HCT116 (cell line): ENCODE measurements around the gene ALDH1A1. TPM values are rescaled to one million over a fixed set of nuclear protein-coding genes. Genes with fewer than 3 reads are reported as not detected.

Source experiments
- ATAC-seq: fragments of 200-7000 bp; cut with Tn5 transposase; 2 replicates; pipeline ENCODE4 v1.9.1; 2020; ENCODE audit warnings: mild to moderate bottlenecking, moderate library complexity
- BruUV-seq: library from RNA; stranded (reverse); fragments of 400-500 nt; replicated peaks from 2 replicates; lab custom pipeline; 2021; lab: Mats Ljungman, UMichigan
- CTCF ChIA-PET: fragments of 300-600 bp; sonication (Branson Sonifier 250); formaldehyde crosslinking; loops from one replicate; lab custom pipeline; 2021; ENCODE audit warnings: antibody characterized with exemption; lab: Charles Lee
- POLR2A ChIA-PET: fragments of 300-600, 350-600 bp; sonication (Branson Sonifier 250); formaldehyde crosslinking; loops from one replicate; lab custom pipeline; 2021; ENCODE audit warnings: antibody characterized with exemption; lab: Charles Lee
- RAD21 ChIA-PET, 2 experiments: fragments of 300-600 bp; sonication (Branson Sonifier 250); formaldehyde crosslinking; loops; one replicate each; lab custom pipeline; 2023; ENCODE audit warnings: low total read pairs in 2 of 2; ENCODE audit not compliant: uncharacterized antibody in 2 of 2, unreplicated experiment in 2 of 2, low non-redundant PET in 1 of 2; lab: Charles Lee
- DNase-seq: peaks from one replicate; pipeline ENCODE4 v3.0.0-alpha.2; 2010; ENCODE audit warnings: low read depth, low spot score
- H2AFZ ChIP-seq: fragments of 200-600 bp; shearing (Covaris generic), sonication (generic); 2 replicates; pipeline ENCODE4 v1.6.1; 2017; ENCODE audit warnings: low read depth, mixed run types, mixed read lengths, antibody characterized with exemption, low read length; ENCODE audit not compliant: poor library complexity, severe bottlenecking
- H3K27ac ChIP-seq: 2 replicates; pipeline ENCODE4 v1.5.1; 2012; ENCODE audit warnings: low read depth, low read length
- H3K27me3 ChIP-seq: fragments of 200-600 bp; sonication (generic); 2 replicates; pipeline ENCODE4 v1.6.1; 2016; ENCODE audit warnings: mixed run types, low read length, mixed read lengths; ENCODE audit not compliant: insufficient read depth
- H3K36me3 ChIP-seq, 2 experiments: fragments of 200-500 bp in 1 of 2; fragments of 200-600 bp in 1 of 2; sonication (Bioruptor generic) in 1 of 2; sonication (generic) in 1 of 2; 2 replicates each; pipeline versions ENCODE4 v1.5.1 to v1.6.1; 2014 to 2016; ENCODE audit warnings: low read length in 2 of 2, inconsistent platforms in 1 of 2, mixed read lengths in 1 of 2, mixed run types in 1 of 2; ENCODE audit not compliant: insufficient read depth in 2 of 2, control insufficient read depth in 1 of 2
- H3K4me1 ChIP-seq, 2 experiments: fragments of 200-600 bp in 1 of 2; sonication (generic) in 1 of 2; 2 replicates each; pipeline versions ENCODE4 v1.5.1 to v1.6.1; 2012 to 2017; ENCODE audit warnings: low read length in 2 of 2, inconsistent platforms in 1 of 2, mild to moderate bottlenecking in 1 of 2, mixed read lengths in 1 of 2, mixed run types in 1 of 2, moderate library complexity in 1 of 2; ENCODE audit not compliant: insufficient read depth in 2 of 2, control insufficient read depth in 1 of 2
- H3K4me2 ChIP-seq: fragments of 200-600 bp; sonication (generic); 2 replicates; pipeline ENCODE4 v1.6.1; 2017; ENCODE audit warnings: mixed run types, low read length, mixed read lengths
- H3K4me3 ChIP-seq, 2 experiments: fragments of 200-600 bp in 1 of 2; sonication (generic) in 1 of 2; replicated peaks in 1 of 2; 2 replicates each; pipeline ENCODE4 v1.5.1; 2011 to 2016; ENCODE audit warnings: low read length in 2 of 2, control low read depth in 1 of 2, low read depth in 1 of 2, mild to moderate bottlenecking in 1 of 2, mixed read lengths in 1 of 2, mixed run types in 1 of 2
- H3K79me2 ChIP-seq: fragments of 200-600 bp; sonication (generic); 2 replicates; pipeline ENCODE4 v1.6.1; 2017; ENCODE audit warnings: mild to moderate bottlenecking, mixed run types, low read length, moderate library complexity, mixed read lengths; ENCODE audit not compliant: insufficient read depth
- H3K9ac ChIP-seq: fragments of 200-600 bp; sonication (generic); 2 replicates; pipeline ENCODE4 v1.6.1; 2016; ENCODE audit warnings: low read length, mixed read lengths
- H3K9me2 ChIP-seq: fragments of 200-600 bp; sonication (generic), shearing (Covaris generic); 2 replicates; pipeline ENCODE4 v1.6.1; 2017; ENCODE audit warnings: mixed run types, mild to moderate bottlenecking, moderate library complexity; ENCODE audit not compliant: insufficient read depth
- H3K9me3 ChIP-seq, 2 experiments: fragments of 200-500 bp in 1 of 2; fragments of 200-600 bp in 1 of 2; sonication (Bioruptor generic) in 1 of 2; sonication (generic) in 1 of 2; 2 replicates each; pipeline ENCODE4 v1.6.1; 2014 to 2017; ENCODE audit warnings: low read length in 2 of 2, mixed read lengths in 2 of 2, inconsistent platforms in 1 of 2, low read depth in 1 of 2, mild to moderate bottlenecking in 1 of 2, mixed run types in 1 of 2, moderate library complexity in 1 of 2; ENCODE audit not compliant: control insufficient read depth in 1 of 2, insufficient read depth in 1 of 2
- H4K20me1 ChIP-seq: fragments of 200-600 bp; sonication (generic), shearing (Covaris generic); 2 replicates; pipeline ENCODE4 v1.6.1; 2017; ENCODE audit warnings: mixed run types, mild to moderate bottlenecking, moderate library complexity; ENCODE audit not compliant: insufficient read depth
- CEBPB ChIP-seq: IDR thresholded peaks from 2 replicates; pipeline ENCODE4 v1.6.1; 2012; ENCODE audit warnings: low read depth
- EGR1 ChIP-seq: IDR thresholded peaks from 2 replicates; pipeline ENCODE4 v1.6.1; 2012; ENCODE audit warnings: low read depth
- ELF1 ChIP-seq: IDR thresholded peaks from 2 replicates; pipeline ENCODE4 v1.6.1; 2012; ENCODE audit warnings: low read depth, borderline replicate concordance
- EZH2 ChIP-seq: fragments of 200-600 bp; sonication (generic); IDR thresholded peaks from 2 replicates; pipeline ENCODE4 v1.6.1; 2017; ENCODE audit warnings: antibody characterized with exemption, mixed run types
- EZH2phosphoT487 ChIP-seq: fragments of 200-600 bp; IDR thresholded peaks from 2 replicates; pipeline ENCODE4 v1.6.1; 2018; ENCODE audit warnings: antibody characterized with exemption, borderline replicate concordance
- FOSL1 ChIP-seq: IDR thresholded peaks from 2 replicates; pipeline ENCODE4 v1.6.1; 2012; ENCODE audit warnings: low read depth
- JUND ChIP-seq: IDR thresholded peaks from 2 replicates; pipeline ENCODE4 v1.6.1; 2012
- POLR2AphosphoS5 ChIP-seq: IDR thresholded peaks from 2 replicates; pipeline ENCODE4 v1.6.1; 2011; ENCODE audit warnings: mild to moderate bottlenecking, low read depth, low read length, moderate library complexity
- RAD21 ChIP-seq: IDR thresholded peaks from 2 replicates; pipeline ENCODE4 v1.6.1; 2012; ENCODE audit warnings: low read depth, mild to moderate bottlenecking
- SIN3A ChIP-seq: IDR thresholded peaks from 2 replicates; pipeline ENCODE4 v1.6.1; 2012; ENCODE audit warnings: low read depth
- SP1 ChIP-seq: IDR thresholded peaks from 2 replicates; pipeline ENCODE4 v1.6.1; 2012; ENCODE audit warnings: low read depth
- SRF ChIP-seq: IDR thresholded peaks from 2 replicates; pipeline ENCODE4 v1.6.1; 2012; ENCODE audit warnings: low read depth
- TCF7L2 ChIP-seq: IDR thresholded peaks from 2 replicates; pipeline ENCODE4 v1.7.0; 2011; ENCODE audit warnings: borderline replicate concordance, inconsistent platforms; ENCODE audit not compliant: insufficient read depth, insufficient read length; ENCODE audit errors: extremely low read depth
- YY1 ChIP-seq: IDR thresholded peaks from 2 replicates; pipeline ENCODE4 v1.6.1; 2011; ENCODE audit warnings: low read length, low read depth, moderate library complexity, mild to moderate bottlenecking; ENCODE audit not compliant: insufficient replicate concordance; ENCODE audit errors: extremely low read depth
- ZBTB33 ChIP-seq: IDR thresholded peaks from 2 replicates; pipeline ENCODE4 v1.6.1; 2011; ENCODE audit warnings: mild to moderate bottlenecking, low read length, moderate library complexity; ENCODE audit not compliant: insufficient replicate concordance; ENCODE audit errors: extremely low read depth
- ZFX ChIP-seq: fragments of 450-650 bp; IDR thresholded peaks from 2 replicates; pipeline ENCODE4 v1.6.1; 2017
- ZNF274 ChIP-seq: fragments of 200-500 bp; sonication (Bioruptor generic); IDR thresholded peaks from 2 replicates; pipeline ENCODE4 v1.6.1; 2014; ENCODE audit warnings: mild to moderate bottlenecking, low read depth, low read length, inconsistent platforms
- intact Hi-C: fragments of 100-400 bp; cut with micrococcal nuclease; formaldehyde crosslinking; loops from 2 replicates; pipeline ENCODE4 v1.10.0; 2022
- total RNA-seq: library from RNA; stranded (reverse); gene quantifications from one replicate; pipeline ENCODE4 v1.2.1, GENCODE V29; 2021; ENCODE audit not compliant: unreplicated experiment
- TF ChIP-seq, protein P1 (sequence below): IDR thresholded peaks from 2 replicates; pipeline ENCODE4 v1.6.1; 2012; ENCODE audit warnings: low read depth
- TF ChIP-seq, protein P2 (sequence below): IDR thresholded peaks from 2 replicates; pipeline ENCODE4 v1.6.1; 2012

Gene ALDH1A1
- total RNA-seq, 1 experiment from 2014 or later, result 0.44 TPM

DNA sequence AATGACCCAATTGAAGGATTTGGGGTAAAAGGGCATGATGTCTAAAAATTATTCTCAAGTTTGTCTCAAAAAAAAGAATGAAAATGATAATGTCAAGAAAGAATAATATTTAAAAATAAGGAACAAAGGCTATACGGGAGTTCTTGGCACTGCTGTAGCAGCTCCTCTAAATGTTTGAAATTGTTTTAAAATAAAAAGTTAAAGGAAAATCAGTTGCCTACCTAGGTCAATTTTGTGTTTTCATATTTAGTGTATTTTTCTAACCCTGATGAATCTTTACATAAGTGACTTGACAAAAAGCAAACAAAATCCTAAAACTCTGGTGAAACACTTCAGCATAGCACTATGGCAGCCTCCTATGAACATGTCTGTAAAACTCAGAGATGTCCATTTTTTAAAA lies 56.4 kb downstream of the ALDH1A1 start:
- BruUV-seq, result no TSS peak
- no peak for DNase-seq
- Histone ChIP-seq H3K27me3 (no peaks in the 10 kb centered on the region), H4K20me1 (no peaks in the 10 kb centered on the region), H2AFZ (no peak overlapping the region), H3K9me2 (no peaks in the 10 kb centered on the region), H3K4me1 (no peaks in the 10 kb centered on the region), H3K27ac (no peak overlapping the region), H3K9me3 (no peaks in the 10 kb centered on the region), H3K4me3 (no peak overlapping the region), H3K4me2 (no peak overlapping the region), H3K79me2 (no peaks in the 10 kb centered on the region), H3K36me3 (no peaks in the 10 kb centered on the region), H3K9ac (no peak overlapping the region)
- no peak for TF ChIP-seq EGR1
- TF ChIP-seq SIN3A, result no peak
- TF ChIP-seq RAD21, result no peak
- TF ChIP-seq FOSL1, result no peak
- TF ChIP-seq SRF, result no peak
- TF ChIP-seq ELF1, result no peak
- no peak for TF ChIP-seq ZBTB33
- no peak for TF ChIP-seq SP1
- TF ChIP-seq, protein P1, sequence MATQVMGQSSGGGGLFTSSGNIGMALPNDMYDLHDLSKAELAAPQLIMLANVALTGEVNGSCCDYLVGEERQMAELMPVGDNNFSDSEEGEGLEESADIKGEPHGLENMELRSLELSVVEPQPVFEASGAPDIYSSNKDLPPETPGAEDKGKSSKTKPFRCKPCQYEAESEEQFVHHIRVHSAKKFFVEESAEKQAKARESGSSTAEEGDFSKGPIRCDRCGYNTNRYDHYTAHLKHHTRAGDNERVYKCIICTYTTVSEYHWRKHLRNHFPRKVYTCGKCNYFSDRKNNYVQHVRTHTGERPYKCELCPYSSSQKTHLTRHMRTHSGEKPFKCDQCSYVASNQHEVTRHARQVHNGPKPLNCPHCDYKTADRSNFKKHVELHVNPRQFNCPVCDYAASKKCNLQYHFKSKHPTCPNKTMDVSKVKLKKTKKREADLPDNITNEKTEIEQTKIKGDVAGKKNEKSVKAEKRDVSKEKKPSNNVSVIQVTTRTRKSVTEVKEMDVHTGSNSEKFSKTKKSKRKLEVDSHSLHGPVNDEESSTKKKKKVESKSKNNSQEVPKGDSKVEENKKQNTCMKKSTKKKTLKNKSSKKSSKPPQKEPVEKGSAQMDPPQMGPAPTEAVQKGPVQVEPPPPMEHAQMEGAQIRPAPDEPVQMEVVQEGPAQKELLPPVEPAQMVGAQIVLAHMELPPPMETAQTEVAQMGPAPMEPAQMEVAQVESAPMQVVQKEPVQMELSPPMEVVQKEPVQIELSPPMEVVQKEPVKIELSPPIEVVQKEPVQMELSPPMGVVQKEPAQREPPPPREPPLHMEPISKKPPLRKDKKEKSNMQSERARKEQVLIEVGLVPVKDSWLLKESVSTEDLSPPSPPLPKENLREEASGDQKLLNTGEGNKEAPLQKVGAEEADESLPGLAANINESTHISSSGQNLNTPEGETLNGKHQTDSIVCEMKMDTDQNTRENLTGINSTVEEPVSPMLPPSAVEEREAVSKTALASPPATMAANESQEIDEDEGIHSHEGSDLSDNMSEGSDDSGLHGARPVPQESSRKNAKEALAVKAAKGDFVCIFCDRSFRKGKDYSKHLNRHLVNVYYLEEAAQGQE, result no peak
- TF ChIP-seq CEBPB, result no peak
- TF ChIP-seq, protein P2, sequence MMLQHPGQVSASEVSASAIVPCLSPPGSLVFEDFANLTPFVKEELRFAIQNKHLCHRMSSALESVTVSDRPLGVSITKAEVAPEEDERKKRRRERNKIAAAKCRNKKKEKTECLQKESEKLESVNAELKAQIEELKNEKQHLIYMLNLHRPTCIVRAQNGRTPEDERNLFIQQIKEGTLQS, result no peak
- TF ChIP-seq POLR2AphosphoS5, result no peak
- TF ChIP-seq JUND, result no peak
- TF ChIP-seq EZH2phosphoT487, result no peak
- TF ChIP-seq EZH2, result no peak
- TF ChIP-seq YY1, result no peak
- no peak for TF ChIP-seq ZNF274
- TF ChIP-seq ZFX, result no peak
- TF ChIP-seq TCF7L2, result no peak
- ChIA-PET RAD21 (no interaction called here), POLR2A (no interaction called here), CTCF (no interaction called here)
- no peak for ATAC-seq
- intact Hi-C loops, result no loop called here
